Measurements from ENCODE around the gene SERPINA1.
"Not testable (repeated sequence)": the region's sequence is repeated elsewhere in the genome, so short reads cannot be mapped to it uniquely, and the experiment has no call there.

Gene SERPINA1

DNA sequence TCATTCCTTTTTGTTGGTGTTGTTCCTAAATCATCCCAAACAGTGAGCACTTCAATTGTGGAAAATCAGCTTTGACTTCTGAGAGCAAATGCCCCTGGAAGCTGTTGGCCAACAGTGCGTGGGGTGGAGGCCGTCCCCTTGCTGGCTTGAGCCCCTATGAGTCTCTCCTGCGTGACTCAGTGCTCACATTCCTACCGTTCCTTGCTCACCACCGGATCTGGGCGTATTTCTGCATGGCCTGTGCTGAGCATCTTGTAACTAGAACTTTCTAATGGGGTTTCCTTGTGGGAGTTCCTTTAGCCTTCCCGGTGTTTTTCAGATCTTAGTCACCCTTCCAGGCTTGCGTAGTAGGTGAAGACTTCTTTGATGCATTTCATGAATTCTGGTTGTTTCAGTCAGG lies 14.7 kb downstream of the SERPINA1 start:
- Mint-ChIP-seq H3K27me3 (ENCODE audit: low read depth, poor library complexity) (peaks cover 13% of the 10 kb centered on the region), H3K36me3 (ENCODE audit: low read depth) (no peaks in the 10 kb centered on the region), H3K9me3 (no peaks in the 10 kb centered on the region), H3K27ac (peak overlapping the region; percentile 78), H3K4me1 (peaks cover 42% of the 10 kb centered on the region), H3K4me3 (no peak overlapping the region)
- DNase-seq, result no peak
- TF ChIP-seq, protein P1, sequence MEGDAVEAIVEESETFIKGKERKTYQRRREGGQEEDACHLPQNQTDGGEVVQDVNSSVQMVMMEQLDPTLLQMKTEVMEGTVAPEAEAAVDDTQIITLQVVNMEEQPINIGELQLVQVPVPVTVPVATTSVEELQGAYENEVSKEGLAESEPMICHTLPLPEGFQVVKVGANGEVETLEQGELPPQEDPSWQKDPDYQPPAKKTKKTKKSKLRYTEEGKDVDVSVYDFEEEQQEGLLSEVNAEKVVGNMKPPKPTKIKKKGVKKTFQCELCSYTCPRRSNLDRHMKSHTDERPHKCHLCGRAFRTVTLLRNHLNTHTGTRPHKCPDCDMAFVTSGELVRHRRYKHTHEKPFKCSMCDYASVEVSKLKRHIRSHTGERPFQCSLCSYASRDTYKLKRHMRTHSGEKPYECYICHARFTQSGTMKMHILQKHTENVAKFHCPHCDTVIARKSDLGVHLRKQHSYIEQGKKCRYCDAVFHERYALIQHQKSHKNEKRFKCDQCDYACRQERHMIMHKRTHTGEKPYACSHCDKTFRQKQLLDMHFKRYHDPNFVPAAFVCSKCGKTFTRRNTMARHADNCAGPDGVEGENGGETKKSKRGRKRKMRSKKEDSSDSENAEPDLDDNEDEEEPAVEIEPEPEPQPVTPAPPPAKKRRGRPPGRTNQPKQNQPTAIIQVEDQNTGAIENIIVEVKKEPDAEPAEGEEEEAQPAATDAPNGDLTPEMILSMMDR (IDR thresholded peaks at IDR 0.05), result no peak

DNA sequence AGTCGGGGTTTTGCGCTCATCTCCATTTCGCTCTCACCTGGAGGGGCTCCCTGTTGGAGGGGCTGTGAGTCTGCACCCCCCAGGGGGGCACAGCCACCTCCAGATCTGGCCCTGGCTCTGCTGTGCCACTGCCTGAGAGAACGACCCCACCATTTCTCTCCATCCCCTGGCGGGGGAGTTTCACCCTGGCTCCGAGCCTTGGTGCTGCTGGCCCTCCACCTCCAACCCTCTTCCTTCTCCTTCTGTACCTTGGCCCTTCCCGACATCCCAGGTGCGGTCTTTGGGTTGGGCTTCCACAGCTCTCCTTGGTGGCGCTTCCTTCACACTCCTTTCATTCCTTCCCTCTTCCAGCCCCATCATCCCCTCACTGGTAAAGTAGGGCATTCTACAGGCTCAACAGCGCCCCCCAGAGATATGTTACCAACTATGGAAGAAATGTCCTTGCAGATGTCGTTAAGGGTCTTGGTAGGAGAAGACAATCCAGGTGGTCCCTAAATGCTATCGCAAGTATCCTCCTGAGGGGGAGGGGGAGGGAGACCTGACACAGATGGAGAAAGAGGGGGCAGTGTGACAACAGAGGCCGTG lies 16.3 kb downstream of the SERPINA1 start:
- no peak for DNase-seq
- Mint-ChIP-seq H3K36me3 (ENCODE audit: low read depth) (no peaks in the 10 kb centered on the region), H3K27ac (no peak overlapping the region), H3K27me3 (ENCODE audit: low read depth, poor library complexity) (peaks cover 6% of the 10 kb centered on the region), H3K4me3 (no peak overlapping the region), H3K9me3 (no peaks in the 10 kb centered on the region), H3K4me1 (peaks cover 40% of the 10 kb centered on the region)
- TF ChIP-seq, protein P1 (IDR thresholded peaks at IDR 0.05), result no peak

DNA sequence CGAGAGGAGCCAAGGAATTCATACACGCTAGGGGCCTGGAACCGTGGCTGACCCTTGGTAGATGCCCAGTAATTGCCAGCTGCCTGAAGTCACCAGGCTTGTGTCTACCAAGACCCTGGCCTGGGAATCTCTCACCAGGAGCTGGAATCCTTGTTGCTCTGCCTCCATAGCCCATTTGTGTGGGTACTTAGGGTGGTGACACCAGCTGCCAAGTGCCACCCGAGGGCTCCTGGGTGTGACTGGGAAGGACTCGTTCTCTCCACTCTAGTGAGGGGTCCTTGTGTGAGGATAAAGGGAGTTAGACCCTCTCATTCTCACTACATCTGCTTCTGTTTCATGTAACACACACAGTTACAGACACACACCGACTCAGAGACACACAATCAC lies 17.9 kb downstream of the SERPINA1 start:
- no peak overlapping the region for H3K4me3 Mint-ChIP-seq
- peaks cover 5% of the 10 kb centered on the region for H3K27me3 Mint-ChIP-seq (ENCODE audit: low read depth, poor library complexity)

DNA sequence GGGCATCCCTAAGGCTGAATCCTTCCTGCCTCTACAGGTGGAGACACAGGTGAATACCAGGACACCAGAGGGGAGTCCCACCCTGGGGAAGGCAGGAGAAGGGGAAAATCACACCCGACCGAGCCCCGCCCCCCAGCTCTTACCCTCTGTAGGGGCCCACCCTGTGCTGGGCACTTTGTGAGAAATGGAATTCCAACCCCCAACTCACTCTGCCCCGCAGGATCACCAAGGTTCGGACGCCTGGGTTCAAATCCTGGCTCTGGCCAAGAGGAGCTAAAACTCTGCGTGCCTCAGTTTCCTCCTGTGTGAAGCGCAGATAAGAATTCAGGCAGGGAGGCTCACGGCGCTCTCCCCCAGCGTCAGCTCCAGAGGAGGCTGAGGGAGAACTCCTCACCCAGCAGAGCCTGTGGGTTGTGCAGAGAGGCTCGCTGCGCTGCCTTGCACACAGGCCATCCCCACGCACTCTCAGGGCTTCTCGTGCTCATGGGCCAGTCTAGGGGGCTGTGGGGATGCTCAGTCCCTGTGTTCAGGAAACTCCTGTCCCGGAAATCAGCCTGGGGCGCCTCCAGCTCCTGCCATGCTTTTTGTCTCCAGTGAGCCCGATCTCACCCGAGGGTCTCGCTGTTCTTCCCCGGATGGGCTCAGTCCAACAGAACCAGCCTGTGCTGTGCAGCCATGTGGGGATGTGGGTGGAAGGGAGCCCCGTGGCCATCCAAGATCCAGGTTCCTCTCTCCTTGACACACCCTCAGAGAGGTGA lies 18.5 kb downstream of the SERPINA1 start:
- H3K27me3 Mint-ChIP-seq (ENCODE audit: low read depth, poor library complexity); H3K27ac Mint-ChIP-seq; DNase-seq; H3K4me3 Mint-ChIP-seq; H3K9me3 Mint-ChIP-seq; H3K36me3 Mint-ChIP-seq (ENCODE audit: low read depth): not testable (repeated sequence)
- peaks cover 21% of the 10 kb centered on the region for H3K4me1 Mint-ChIP-seq

More for the DNA sequence above, 17.9 kb downstream of the SERPINA1 start:
- Mint-ChIP-seq H3K36me3 (ENCODE audit: low read depth) (no peaks in the 10 kb centered on the region), H3K27ac (no peak overlapping the region), H3K9me3 (no peaks in the 10 kb centered on the region), H3K4me1 (peaks cover 26% of the 10 kb centered on the region)
- TF ChIP-seq, protein P1 (IDR thresholded peaks at IDR 0.05), result no peak
- DNase-seq, result no peak

DNA sequence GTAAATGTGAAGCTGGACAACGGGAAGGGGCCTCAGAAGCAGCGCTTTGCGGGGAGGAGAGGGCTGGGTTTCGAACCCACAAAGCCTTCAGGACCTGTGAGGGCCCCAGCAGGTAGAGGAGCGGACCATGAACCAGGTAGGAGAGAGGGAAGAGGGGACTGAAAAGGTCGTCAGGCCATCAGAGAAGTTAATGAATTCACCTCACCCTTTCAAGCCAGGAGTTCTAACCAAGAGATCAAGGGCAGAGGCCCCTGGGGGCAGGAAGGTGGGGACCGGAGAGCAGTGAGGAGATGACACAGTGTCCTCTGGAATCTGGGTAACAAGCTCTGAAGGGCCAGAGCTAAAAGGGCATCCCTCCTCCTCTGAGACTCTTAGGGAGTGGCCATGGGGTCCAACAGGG lies 19.4 kb downstream of the SERPINA1 start:
- no peaks in the 10 kb centered on the region for H3K36me3 Mint-ChIP-seq (ENCODE audit: low read depth)
- H3K9me3 Mint-ChIP-seq, result no peaks in the 10 kb centered on the region
- no peak overlapping the region for H3K27ac Mint-ChIP-seq
- DNase-seq, result no peak
- peaks cover 8% of the 10 kb centered on the region for H3K27me3 Mint-ChIP-seq (ENCODE audit: low read depth, poor library complexity)
- peaks cover 11% of the 10 kb centered on the region for H3K4me1 Mint-ChIP-seq
- H3K4me3 Mint-ChIP-seq, result no peak overlapping the region
- TF ChIP-seq, protein P1 (IDR thresholded peaks at IDR 0.05), result no peak

DNA sequence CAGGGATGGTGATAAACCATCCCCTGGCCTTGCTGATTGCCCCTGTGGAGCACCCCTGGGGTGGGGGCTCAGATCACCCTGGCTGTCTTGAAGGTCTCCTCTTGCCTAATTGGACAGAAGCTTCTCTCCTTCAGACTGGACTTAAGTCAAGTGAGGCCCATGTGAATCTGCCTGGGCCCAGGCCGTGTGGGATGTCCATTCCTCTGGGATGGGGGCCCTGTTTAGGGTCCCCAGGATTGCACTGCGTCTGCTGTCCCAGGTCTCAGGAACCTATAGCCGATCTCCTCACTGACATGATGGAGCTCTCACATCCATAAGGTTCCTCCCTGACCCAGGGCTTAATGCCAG lies 20.2 kb downstream of the SERPINA1 start:
- Mint-ChIP-seq H3K27ac (no peak overlapping the region), H3K36me3 (ENCODE audit: low read depth) (no peaks in the 10 kb centered on the region), H3K9me3 (no peaks in the 10 kb centered on the region), H3K4me1 (peaks cover 6% of the 10 kb centered on the region), H3K27me3 (ENCODE audit: low read depth, poor library complexity) (peaks cover 8% of the 10 kb centered on the region), H3K4me3 (no peak overlapping the region)
- no peak for DNase-seq
- TF ChIP-seq, protein P1 (IDR thresholded peaks at IDR 0.05), result no peak

Measured in nephron progenitor cell (in vitro differentiated cells).